Measurements from ENCODE around the gene FHOD3. TPM values are rescaled to one million over a fixed set of nuclear protein-coding genes. Genes with fewer than 3 reads are reported as not detected.

The FHOD3 gene
- total and polyA plus RNA-seq, 7 donors, result 5.4 to 98.2 (median 20.2) TPM

GRCh38 chr18:36516726-36517125 lies 219.2 kb downstream of the FHOD3 start:
- no peaks in the 10 kb centered on the region for H3K4me1 ChIP-seq
- H3K4me3 ChIP-seq, result no peak overlapping the region
- no peak overlapping the region for H3K27ac ChIP-seq
- H3K27me3 ChIP-seq (ENCODE audit: insufficient read depth in 3 of 3, low read length in 2 of 3), result no peaks in the 10 kb centered on the region
- TF ChIP-seq CTCF (IDR thresholded peaks at IDR 0.05), result no peak
- H3K9me3 ChIP-seq, result no peaks in the 10 kb centered on the region
- WGBS, 3 donors, result 91 to 97% (median 94%) methylated on average over 2 of the region's 2 CpGs
- DNase-seq, result no peak
- intact Hi-C loops (cut with DNase I), result no loop called here
- no peaks in the 10 kb centered on the region for H3K36me3 ChIP-seq (ENCODE audit: insufficient read depth in 1 of 2, low read depth in 1 of 2)
- no peak for ATAC-seq

- Histone ChIP-seq H3K27ac (no peak overlapping the region), H3K4me3 (no peak overlapping the region), H3K9me3 (no peaks in the 10 kb centered on the region), H3K27me3 (ENCODE audit: insufficient read depth in 3 of 3, low read length in 2 of 3) (no peaks in the 10 kb centered on the region), H3K4me1 (no peaks in the 10 kb centered on the region), H3K36me3 (ENCODE audit: insufficient read depth in 1 of 2, low read depth in 1 of 2) (no peaks in the 10 kb centered on the region)
- no peak for TF ChIP-seq CTCF (IDR thresholded peaks at IDR 0.05)
- peak in 3 of 4 donors; percentile 37 to 65 (median 41) for ATAC-seq
- 31 to 54% (median 40%) methylated on average over 3 of the region's 3 CpGs for WGBS, 3 donors
- no peak for DNase-seq
- intact Hi-C loops (cut with DNase I), result no loop called here
Observed at GRCh38 chr18:36518839-36519238, 221.3 kb downstream of the FHOD3 start.

- Histone ChIP-seq H3K27ac (no peak overlapping the region), H3K4me3 (no peak overlapping the region), H3K36me3 (ENCODE audit: insufficient read depth in 1 of 2, low read depth in 1 of 2) (no peaks in the 10 kb centered on the region), H3K27me3 (ENCODE audit: insufficient read depth in 3 of 3, low read length in 2 of 3) (no peaks in the 10 kb centered on the region), H3K4me1 (no peaks in the 10 kb centered on the region), H3K9me3 (no peaks in the 10 kb centered on the region)
- peak in 2 of 4 donors; percentile 5 to 32 for ATAC-seq
- intact Hi-C loops (cut with DNase I), result no loop called here
- no peak for DNase-seq
- 77 to 85% (median 77%) methylated on average over 3 of the region's 3 CpGs for WGBS, 3 donors
- TF ChIP-seq CTCF (IDR thresholded peaks at IDR 0.05), result no peak
Observed at GRCh38 chr18:36519358-36519757, 221.8 kb downstream of the FHOD3 start.

- ATAC-seq (no peak), DNase-seq (no peak)
- H3K4me1 ChIP-seq, result no peaks in the 10 kb centered on the region
- intact Hi-C loops (cut with DNase I), result no loop called here
- no peak overlapping the region for H3K27ac ChIP-seq
- H3K9me3 ChIP-seq, result no peaks in the 10 kb centered on the region
- no peak for TF ChIP-seq CTCF (IDR thresholded peaks at IDR 0.05)
- 63 to 90% (median 65%) methylated on average over 1 of the region's 1 CpG for WGBS, 3 donors
- no peak overlapping the region for H3K4me3 ChIP-seq
- H3K36me3 ChIP-seq (ENCODE audit: insufficient read depth in 1 of 2, low read depth in 1 of 2), result no peaks in the 10 kb centered on the region
- H3K27me3 ChIP-seq (ENCODE audit: insufficient read depth in 3 of 3, low read length in 2 of 3), result no peaks in the 10 kb centered on the region
Observed at GRCh38 chr18:36522509-36522908, 225.0 kb downstream of the FHOD3 start.

- H3K4me1 ChIP-seq, result no peaks in the 10 kb centered on the region
Observed at GRCh38 chr18:36525913-36526312, 228.4 kb downstream of the FHOD3 start.

More at GRCh38 chr18:36525913-36526312, 228.4 kb downstream of the FHOD3 start:
- DNase-seq (no peak), ATAC-seq (no peak)
- no peaks in the 10 kb centered on the region for H3K27me3 ChIP-seq (ENCODE audit: insufficient read depth in 3 of 3, low read length in 2 of 3)
- H3K36me3 ChIP-seq (ENCODE audit: insufficient read depth in 1 of 2, low read depth in 1 of 2), result no peaks in the 10 kb centered on the region
- no peak overlapping the region for H3K27ac ChIP-seq
- no peak overlapping the region for H3K4me3 ChIP-seq
- no peak for TF ChIP-seq CTCF (IDR thresholded peaks at IDR 0.05)
- no peaks in the 10 kb centered on the region for H3K9me3 ChIP-seq
- intact Hi-C loops (cut with DNase I), result no loop called here
- WGBS, 3 donors, result 91 to 95% (median 92%) methylated on average over 3 of the region's 3 CpGs
